Stimulated activated memory B cell treated with anti-CD40 and anti-IgM and Interleukin-4, amounts not matched to agents 10 μg/mL and 1 μg/mL and 100 μg/mL, for 72 hours (primary cell): ENCODE data around the gene RASA3.
"Not testable (repeated sequence)": the region's sequence is repeated elsewhere in the genome, so short reads cannot be mapped to it uniquely, and the experiment has no call there.

Source experiments
- ATAC-seq: fragments of 150-1000 bp; cut with Tn5 transposase; 2 replicates; pipeline ENCODE4 v1.10.0; 2021
- H3K27ac Mint-ChIP-seq: one replicate; pipeline ENCODE4 v1.8.0; 2022; ENCODE audit warnings: mild to moderate bottlenecking, mixed read lengths
- H3K27me3 Mint-ChIP-seq: one replicate; pipeline ENCODE4 v1.8.0; 2022; ENCODE audit warnings: mixed read lengths
- H3K36me3 Mint-ChIP-seq: one replicate; pipeline ENCODE4 v1.8.0; 2022; ENCODE audit warnings: mixed read lengths
- H3K4me1 Mint-ChIP-seq: one replicate; pipeline ENCODE4 v1.8.0; 2022; ENCODE audit warnings: mixed read lengths
- H3K4me3 Mint-ChIP-seq: one replicate; pipeline ENCODE4 v1.8.0; 2022; ENCODE audit warnings: mild to moderate bottlenecking, moderate library complexity, mixed read lengths
- H3K9me3 Mint-ChIP-seq: one replicate; pipeline ENCODE4 v1.8.0; 2022; ENCODE audit warnings: mixed read lengths

RASA3 gene

GRCh38 chr13:114140906-114141250, 8.5 kb upstream of the RASA3 start:
- Mint-ChIP-seq H3K4me3 (no peak overlapping the region), H3K36me3 (no peaks in the 10 kb centered on the region), H3K9me3 (no peaks in the 10 kb centered on the region), H3K4me1 (peaks cover 13% of the 10 kb centered on the region), H3K27ac (no peak overlapping the region), H3K27me3 (no peaks in the 10 kb centered on the region)
- ATAC-seq: peak; percentile 83

DNA sequence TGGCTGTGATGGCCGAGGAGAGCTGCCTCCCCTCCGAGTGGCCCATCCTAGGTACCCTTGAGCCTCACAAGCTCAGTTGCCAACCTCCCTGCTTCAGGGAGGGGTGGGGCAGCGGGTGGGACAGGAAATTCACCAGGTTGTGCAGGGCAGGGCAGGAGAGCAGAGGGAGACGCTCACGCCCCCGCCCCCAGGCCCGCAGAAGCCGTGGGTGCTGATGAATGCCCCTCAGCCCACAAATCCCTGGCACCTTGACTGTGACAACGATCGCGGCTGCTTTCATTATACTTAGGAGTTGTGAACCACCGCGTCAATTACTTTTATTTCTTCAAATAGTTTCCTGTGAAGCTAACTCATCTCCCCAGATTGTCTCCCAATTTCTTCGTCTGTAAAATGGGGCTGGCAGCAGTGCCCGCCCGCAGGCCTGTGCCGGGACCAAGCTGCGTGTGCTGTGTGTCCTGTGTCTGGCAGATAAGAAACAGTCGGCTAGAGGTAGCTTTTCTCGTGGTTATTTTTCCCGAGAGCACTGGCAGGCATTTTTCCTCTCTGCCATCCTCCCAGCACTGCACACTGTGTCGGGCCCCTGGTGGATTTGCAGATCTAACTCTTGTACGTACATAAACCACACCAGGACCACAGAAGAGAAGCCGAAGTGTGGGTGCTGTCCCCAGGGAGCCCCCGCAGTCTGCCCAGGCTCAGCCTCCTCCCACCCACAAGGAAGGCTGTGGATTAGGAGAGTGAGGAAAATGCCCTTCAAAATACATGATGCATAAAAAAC, 7.9 kb upstream of the RASA3 start:
- no peaks in the 10 kb centered on the region for H3K9me3 Mint-ChIP-seq
- H3K36me3 Mint-ChIP-seq: no peaks in the 10 kb centered on the region
- peaks cover 7% of the 10 kb centered on the region for H3K4me1 Mint-ChIP-seq
- H3K27ac Mint-ChIP-seq: no peak overlapping the region
- no peak overlapping the region for H3K4me3 Mint-ChIP-seq
- H3K27me3 Mint-ChIP-seq: no peaks in the 10 kb centered on the region
- ATAC-seq: peak; percentile 75

DNA sequence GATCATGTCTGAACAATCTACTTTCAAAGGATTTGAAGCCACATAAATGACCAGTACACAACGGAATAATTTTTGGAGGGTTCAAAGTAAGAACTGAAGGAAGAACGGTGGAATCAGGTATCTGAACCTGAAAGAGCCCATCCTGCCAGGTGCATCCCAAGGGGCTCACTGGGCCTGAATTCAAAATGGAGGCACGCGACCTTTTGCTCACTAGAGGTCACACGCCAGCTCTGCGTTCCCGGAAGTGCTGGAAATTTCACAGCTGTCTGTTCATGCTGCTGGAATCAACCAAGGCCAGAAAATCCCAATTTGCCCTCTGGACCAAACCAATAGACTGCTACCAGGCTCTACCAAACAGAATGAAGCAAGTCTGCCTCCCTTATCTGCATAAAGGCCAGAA, 4.2 kb upstream of the RASA3 start:
- Mint-ChIP-seq H3K4me1 (peaks cover 19% of the 10 kb centered on the region), H3K27me3 (no peaks in the 10 kb centered on the region), H3K4me3 (no peak overlapping the region), H3K9me3 (no peaks in the 10 kb centered on the region), H3K36me3 (no peaks in the 10 kb centered on the region), H3K27ac (peak overlapping the region; percentile 33)
- ATAC-seq: no peak

GRCh38 chr13:114135731-114136171, 3.3 kb upstream of the RASA3 start:
- no peak for ATAC-seq

DNA sequence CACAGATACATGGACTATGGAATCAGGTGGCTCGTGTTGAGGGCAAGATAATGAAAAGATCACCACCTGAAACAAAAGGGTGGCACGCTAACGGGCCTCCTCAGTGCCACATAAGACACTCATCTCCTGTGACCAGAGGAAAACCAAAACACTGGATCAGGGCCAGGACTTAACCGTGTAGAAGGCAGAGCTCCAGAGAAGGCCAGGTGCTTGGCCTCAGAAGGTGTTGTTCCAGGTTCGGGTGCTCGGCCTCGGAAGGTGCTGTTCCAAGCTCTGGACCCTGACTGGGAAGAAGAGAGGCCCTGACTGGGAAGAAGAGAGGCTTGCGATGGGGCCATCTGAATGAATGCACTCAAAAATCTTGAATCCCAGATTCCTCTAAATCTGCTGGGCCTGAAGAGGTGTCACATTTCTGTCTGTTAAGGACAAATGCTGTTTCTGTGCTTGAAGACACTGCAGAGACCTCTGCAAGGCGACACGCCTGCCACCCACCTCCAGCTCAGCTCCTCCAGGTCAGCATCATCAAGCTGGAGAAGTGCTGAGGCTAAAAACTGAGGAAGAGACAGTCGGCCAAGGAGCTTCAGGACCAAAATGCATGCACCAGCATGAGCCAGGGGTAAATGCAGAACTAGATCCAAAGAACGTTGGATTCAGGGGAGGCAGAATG, 2.7 kb upstream of the RASA3 start:
- no peaks in the 10 kb centered on the region for H3K9me3 Mint-ChIP-seq
- H3K27me3 Mint-ChIP-seq: no peaks in the 10 kb centered on the region
- peaks cover 34% of the 10 kb centered on the region for H3K4me1 Mint-ChIP-seq
- H3K4me3 Mint-ChIP-seq: no peak overlapping the region
- H3K36me3 Mint-ChIP-seq: no peaks in the 10 kb centered on the region
- peak overlapping the region; percentile 0 for H3K27ac Mint-ChIP-seq
- no peak for ATAC-seq

More at GRCh38 chr13:114135731-114136171, 3.3 kb upstream of the RASA3 start:
- H3K9me3 Mint-ChIP-seq: no peaks in the 10 kb centered on the region
- H3K36me3 Mint-ChIP-seq: no peaks in the 10 kb centered on the region
- no peaks in the 10 kb centered on the region for H3K27me3 Mint-ChIP-seq
- H3K27ac Mint-ChIP-seq: peak overlapping the region; percentile 33
- no peak overlapping the region for H3K4me3 Mint-ChIP-seq
- H3K4me1 Mint-ChIP-seq: peaks cover 28% of the 10 kb centered on the region

- Mint-ChIP-seq H3K36me3 (no peaks in the 10 kb centered on the region), H3K9me3 (no peaks in the 10 kb centered on the region), H3K4me3 (peak overlapping the region; percentile 60), H3K27me3 (no peaks in the 10 kb centered on the region), H3K4me1 (peaks cover 42% of the 10 kb centered on the region), H3K27ac (peak overlapping the region; percentile 1)
- peak; percentile 71 for ATAC-seq
Observed at GRCh38 chr13:114134111-114134943, 1.9 kb upstream of the RASA3 start.

DNA sequence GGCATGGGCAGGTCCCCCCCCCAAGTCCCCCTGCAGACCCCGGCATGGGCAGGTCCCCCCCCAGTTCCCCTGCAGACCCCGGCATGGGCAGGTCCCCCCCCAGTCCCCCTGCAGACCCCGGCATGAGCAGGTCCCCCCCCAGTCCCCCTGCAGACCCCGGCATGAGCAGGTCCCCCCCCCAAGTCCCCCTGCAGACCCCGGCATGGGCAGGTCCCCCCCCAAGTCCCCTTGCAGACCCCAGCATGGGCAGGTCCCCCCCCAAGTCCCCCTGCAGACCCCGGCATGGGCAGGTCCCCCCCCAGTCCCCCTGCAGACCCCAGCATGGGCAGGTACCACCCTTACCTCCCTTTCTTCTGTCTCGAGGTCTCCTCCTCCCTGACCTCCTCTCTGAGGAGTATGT, 1.1 kb upstream of the RASA3 start:
- H3K27me3 Mint-ChIP-seq: not testable (repeated sequence)

DNA sequence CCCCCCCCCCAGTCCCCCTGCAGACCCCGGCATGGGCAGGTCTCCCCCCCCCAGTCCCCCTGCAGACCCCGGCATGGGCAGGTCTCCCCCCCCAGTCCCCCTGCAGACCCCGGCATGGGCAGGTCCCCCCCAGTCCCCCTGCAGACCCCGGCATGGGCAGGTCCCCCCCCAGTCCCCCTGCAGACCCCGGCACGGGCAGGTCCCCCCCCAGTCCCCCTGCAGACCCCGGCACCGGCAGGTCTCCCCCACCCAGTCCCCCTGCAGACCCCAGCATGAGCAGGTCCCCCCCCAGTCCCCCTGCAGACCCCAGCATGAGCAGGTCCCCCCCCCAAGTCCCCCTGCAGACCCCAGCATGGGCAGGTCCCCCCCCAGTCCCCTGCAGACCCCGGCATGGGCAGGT, 703 bp upstream of the RASA3 start:
- not testable (repeated sequence) for H3K27ac Mint-ChIP-seq, H3K9me3 Mint-ChIP-seq, H3K4me3 Mint-ChIP-seq, ATAC-seq, H3K27me3 Mint-ChIP-seq, H3K36me3 Mint-ChIP-seq
- H3K4me1 Mint-ChIP-seq: peaks cover 54% of the 10 kb centered on the region

More for the DNA sequence above, 1.1 kb upstream of the RASA3 start:
- Mint-ChIP-seq H3K27ac (peak overlapping the region; percentile 1), H3K4me1 (peaks cover 50% of the 10 kb centered on the region), H3K4me3 (peak overlapping the region; percentile 60)
- ATAC-seq, H3K36me3 Mint-ChIP-seq, H3K9me3 Mint-ChIP-seq: not testable (repeated sequence)

DNA sequence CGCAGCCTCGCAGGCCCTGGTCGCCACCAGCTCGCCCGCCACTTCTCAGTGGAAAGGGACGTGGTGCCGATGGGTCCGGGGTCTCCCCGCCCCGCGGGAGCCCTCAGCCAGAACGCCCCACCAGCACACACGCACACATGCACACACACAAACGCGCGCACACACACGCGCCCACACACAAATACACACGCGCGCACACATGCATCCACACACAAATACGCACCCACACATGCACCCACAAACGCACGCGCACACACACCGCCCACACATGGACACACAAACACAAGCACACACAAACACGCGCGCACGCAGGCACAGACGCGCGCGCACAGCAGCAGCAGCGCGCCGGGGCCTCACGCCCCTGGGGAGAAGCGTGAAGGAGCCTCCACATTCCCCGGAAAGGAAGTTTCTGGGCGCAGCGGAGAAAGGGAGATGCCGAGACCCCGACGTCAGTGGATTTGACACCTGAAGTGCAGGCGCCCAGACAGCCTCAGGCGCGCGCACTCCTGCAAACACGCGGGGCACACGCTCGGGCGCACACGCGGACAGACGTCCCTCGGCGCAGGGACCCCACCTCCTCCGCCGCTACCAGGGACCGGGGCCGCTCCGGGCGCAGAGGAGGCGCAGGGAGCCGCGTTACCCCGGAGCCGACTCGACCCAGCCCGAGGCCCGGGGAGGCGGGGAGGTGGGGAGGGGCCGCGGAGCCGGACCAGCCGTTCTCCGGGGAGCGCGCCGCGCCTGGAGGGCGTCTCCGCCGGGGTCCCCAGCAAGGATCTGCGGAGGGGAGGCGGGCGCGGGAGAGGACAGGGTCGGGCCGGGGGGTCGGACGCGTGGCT, 622 bp downstream of the RASA3 start:
- Mint-ChIP-seq H3K9me3 (no peaks in the 10 kb centered on the region), H3K36me3 (no peaks in the 10 kb centered on the region), H3K27ac (peak overlapping the region; percentile 94), H3K27me3 (no peaks in the 10 kb centered on the region), H3K4me3 (peak overlapping the region; percentile 99), H3K4me1 (peaks cover 67% of the 10 kb centered on the region)
- peak; percentile 2 for ATAC-seq

- Mint-ChIP-seq H3K27me3 (no peaks in the 10 kb centered on the region), H3K9me3 (no peaks in the 10 kb centered on the region), H3K4me3 (peak overlapping the region; percentile 99), H3K36me3 (no peaks in the 10 kb centered on the region), H3K4me1 (peaks cover 75% of the 10 kb centered on the region), H3K27ac (peak overlapping the region; percentile 94)
- no peak for ATAC-seq
Observed at GRCh38 chr13:114130837-114131582, 1.4 kb downstream of the RASA3 start.

GRCh38 chr13:114130131-114130836, 2.1 kb downstream of the RASA3 start:
- Mint-ChIP-seq H3K27ac (peak overlapping the region; percentile 94), H3K27me3 (no peaks in the 10 kb centered on the region), H3K9me3 (no peaks in the 10 kb centered on the region), H3K36me3 (peaks cover 1% of the 10 kb centered on the region), H3K4me1 (peaks cover 81% of the 10 kb centered on the region), H3K4me3 (peak overlapping the region; percentile 99)
- ATAC-seq: no peak

DNA sequence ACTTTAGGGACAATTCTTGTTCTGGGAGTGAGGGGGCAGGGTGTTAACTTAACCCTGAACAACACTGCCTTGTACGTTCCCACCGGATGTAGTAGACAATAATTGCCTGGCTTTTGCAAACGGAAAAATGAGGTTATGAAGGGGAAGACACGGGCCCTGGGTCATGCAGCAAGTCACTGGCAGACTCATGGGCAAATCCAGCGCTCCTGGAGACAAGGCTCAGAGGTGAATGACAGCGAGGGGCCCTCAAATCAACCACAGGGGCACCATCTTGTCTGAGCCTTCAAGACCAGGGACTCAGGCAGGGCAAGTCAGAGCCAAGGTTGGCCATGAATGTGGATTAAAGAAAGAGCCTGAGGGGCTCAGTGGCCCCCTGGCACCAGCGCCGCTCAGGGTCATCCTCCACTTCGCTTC, 2.8 kb downstream of the RASA3 start:
- Mint-ChIP-seq H3K27me3 (no peaks in the 10 kb centered on the region), H3K36me3 (peaks cover 8% of the 10 kb centered on the region), H3K9me3 (no peaks in the 10 kb centered on the region), H3K4me3 (peak overlapping the region; percentile 99), H3K27ac (peak overlapping the region; percentile 94), H3K4me1 (peaks cover 84% of the 10 kb centered on the region)
- ATAC-seq: no peak

DNA sequence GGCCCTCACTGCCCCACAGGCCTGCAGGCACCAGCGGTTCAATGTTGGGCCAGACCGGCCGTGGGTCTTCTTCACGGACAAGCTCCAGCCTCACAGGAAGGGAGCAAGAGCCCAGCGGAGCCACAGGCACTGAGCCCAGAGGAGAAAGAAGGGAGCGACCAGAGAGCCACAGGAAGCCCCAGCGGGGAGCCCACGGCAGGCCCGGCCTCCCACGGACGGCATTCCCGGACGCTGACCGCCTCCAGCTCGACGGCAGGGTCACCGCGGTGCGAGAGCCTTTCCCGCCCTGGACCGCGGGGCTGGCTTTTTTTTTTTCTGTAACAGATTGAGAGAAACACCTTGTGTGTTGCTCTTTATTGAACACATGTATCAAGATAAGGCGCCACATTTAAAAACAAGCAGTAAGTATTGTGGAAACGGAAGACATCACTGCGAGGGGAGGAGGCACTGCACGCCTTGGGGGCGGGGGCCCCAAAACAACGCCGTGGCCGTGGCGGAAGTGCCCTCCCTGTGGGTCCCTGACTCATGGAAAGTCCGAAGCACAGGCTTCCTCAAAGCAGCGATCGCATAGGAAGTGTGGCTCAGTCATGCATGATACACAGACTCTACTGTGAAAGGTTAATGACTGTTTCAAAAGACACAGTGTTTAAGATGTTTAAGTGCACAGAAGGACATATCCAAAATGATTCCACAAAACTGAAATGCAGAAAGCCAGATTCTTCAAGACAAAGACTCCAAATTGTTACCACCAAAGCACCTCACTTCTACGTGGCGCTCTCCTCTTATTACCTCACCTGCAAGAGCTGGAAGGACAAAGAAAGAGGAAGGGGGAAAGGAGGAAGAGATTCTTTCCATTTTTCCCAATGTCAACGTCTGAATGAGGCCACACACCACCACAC, 3.5 kb downstream of the RASA3 start:
- ATAC-seq: peak; percentile 89
- Mint-ChIP-seq H3K27ac (peak overlapping the region; percentile 94), H3K9me3 (no peaks in the 10 kb centered on the region), H3K4me3 (peak overlapping the region; percentile 99), H3K27me3 (no peaks in the 10 kb centered on the region), H3K36me3 (peaks cover 8% of the 10 kb centered on the region), H3K4me1 (peaks cover 81% of the 10 kb centered on the region)
